HepG2 (cell line): Measurements from ENCODE around the gene NUDT6. TPM values are rescaled to one million over a fixed set of nuclear protein-coding genes. Genes with fewer than 3 reads are reported as not detected.

Experiments
- ARHGAP35 ChIP-seq: sonication (generic); formaldehyde crosslinking; IDR thresholded peaks from 2 replicates; pipeline ENCODE4 v1.9.0; 2022; ENCODE audit warnings: mild to moderate bottlenecking, inconsistent platforms, moderate library complexity, missing genetic modification reagents, borderline replicate concordance
- BORCS8-MEF2B ChIP-seq: sonication (generic); formaldehyde crosslinking; IDR thresholded peaks from 2 replicates; pipeline ENCODE4 v1.8.0; 2022; ENCODE audit warnings: mild to moderate bottlenecking, missing genetic modification reagents
- CENPT ChIP-seq: sonication (generic); formaldehyde crosslinking; IDR thresholded peaks from 2 replicates; pipeline ENCODE4 v1.8.0; 2022; ENCODE audit warnings: low read depth, mild to moderate bottlenecking, moderate library complexity, missing genetic modification reagents
- EP300 ChIP-seq, 3 experiments: sonication (generic) in 1 of 3; formaldehyde crosslinking in 1 of 3; IDR thresholded peaks; 2 replicates each; pipeline versions ENCODE4 v1.5.1 to v1.6.1; 2011 to 2020; ENCODE audit warnings: low read depth in 2 of 3, low read length in 2 of 3, borderline replicate concordance in 1 of 3, improper control_type of control experiment in 1 of 3, mild to moderate bottlenecking in 1 of 3, missing genetic modification reagents in 1 of 3, moderate library complexity in 1 of 3
- FLYWCH1 ChIP-seq: sonication (generic); formaldehyde crosslinking; IDR thresholded peaks from 2 replicates; pipeline ENCODE4 v1.8.1; 2023; ENCODE audit warnings: mild to moderate bottlenecking, missing genetic modification reagents
- FOSL2 ChIP-seq: sonication (generic); formaldehyde crosslinking; IDR thresholded peaks from 2 replicates; pipeline ENCODE4 v1.4.0; 2020; ENCODE audit warnings: missing genetic modification reagents
- FOXJ3 ChIP-seq: sonication (generic); formaldehyde crosslinking; IDR thresholded peaks from 2 replicates; pipeline ENCODE4 v1.4.0; 2020; ENCODE audit warnings: missing genetic modification reagents, mild to moderate bottlenecking, borderline replicate concordance
- GMEB1 ChIP-seq: sonication (generic); formaldehyde crosslinking; IDR thresholded peaks from 2 replicates; pipeline ENCODE4 v1.5.1; 2020; ENCODE audit warnings: missing genetic modification reagents, mild to moderate bottlenecking, borderline replicate concordance
- HHEX ChIP-seq: IDR thresholded peaks from 2 replicates; pipeline ENCODE4 v1.6.1; 2016; ENCODE audit warnings: control low read depth
- MBNL3 ChIP-seq: fragments of 250-450 bp; sonication (Bioruptor Pico); conservative IDR thresholded peaks from 2 replicates; pipeline ENCODE4 v1.8.0; 2022; ENCODE audit warnings: mild to moderate bottlenecking, inconsistent platforms
- PHF5A ChIP-seq: IDR thresholded peaks from one replicate; pipeline ENCODE4 v1.6.1; 2018; ENCODE audit warnings: low read depth, missing genetic modification reagents; ENCODE audit not compliant: unreplicated experiment
- RAD51 ChIP-seq: fragments of 450-650 bp; IDR thresholded peaks from 2 replicates; pipeline ENCODE4 v1.6.1; 2016; ENCODE audit warnings: borderline replicate concordance
- RNF2 ChIP-seq: fragments of 450-650 bp; conservative IDR thresholded peaks from 2 replicates; pipeline ENCODE4 v1.6.1; 2016; ENCODE audit warnings: low read depth
- TCF12 ChIP-seq, 2 experiments: fragments of 450-650 bp in 1 of 2; sonication (generic) in 1 of 2; formaldehyde crosslinking in 1 of 2; IDR thresholded peaks; 2 replicates each; pipeline versions ENCODE4 v1.6.1 to v1.8.0; 2017 to 2022; ENCODE audit warnings: antibody characterized with exemption in 1 of 2, mild to moderate bottlenecking in 1 of 2, missing genetic modification reagents in 1 of 2, moderate library complexity in 1 of 2
- TEF ChIP-seq: sonication (generic); formaldehyde crosslinking; IDR thresholded peaks from 2 replicates; pipeline ENCODE4 v1.5.0; 2020; ENCODE audit warnings: missing genetic modification reagents
- TFDP2 ChIP-seq: sonication (generic); formaldehyde crosslinking; IDR thresholded peaks from 2 replicates; pipeline ENCODE4 v1.4.0; 2020; ENCODE audit warnings: missing genetic modification reagents
- THAP11 ChIP-seq: IDR thresholded peaks from 2 replicates; pipeline ENCODE4 v1.6.1; 2016; ENCODE audit warnings: missing biosample characterization, missing genetic modification reagents
- TRIM24 ChIP-seq: sonication (generic); formaldehyde crosslinking; IDR thresholded peaks from 2 replicates; pipeline ENCODE4 v1.8.0; 2022; ENCODE audit warnings: mild to moderate bottlenecking, missing genetic modification reagents
- YEATS2 ChIP-seq: sonication (generic); formaldehyde crosslinking; IDR thresholded peaks from 2 replicates; pipeline ENCODE4 v1.4.0; 2020; ENCODE audit warnings: missing genetic modification reagents, borderline replicate concordance
- ZNF160 ChIP-seq: sonication (generic); formaldehyde crosslinking; IDR thresholded peaks from 2 replicates; pipeline ENCODE4 v1.8.0; 2022; ENCODE audit warnings: mild to moderate bottlenecking, inconsistent platforms, missing genetic modification reagents
- ZNF224 ChIP-seq: sonication (generic); formaldehyde crosslinking; IDR thresholded peaks from 2 replicates; pipeline ENCODE4 v1.5.0; 2020; ENCODE audit warnings: mild to moderate bottlenecking, missing genetic modification reagents
- ZNF33B ChIP-seq: sonication (generic); formaldehyde crosslinking; IDR thresholded peaks from 2 replicates; pipeline ENCODE4 v1.5.1; 2020; ENCODE audit warnings: mild to moderate bottlenecking, missing genetic modification reagents
- ZNF510 ChIP-seq: sonication (generic); formaldehyde crosslinking; IDR thresholded peaks from 2 replicates; pipeline ENCODE4 v1.4.0; 2020; ENCODE audit warnings: low read depth, mild to moderate bottlenecking, missing genetic modification reagents
- ZNF605 ChIP-seq: sonication (generic); formaldehyde crosslinking; IDR thresholded peaks from 2 replicates; pipeline ENCODE4 v1.8.0; 2022; ENCODE audit warnings: mild to moderate bottlenecking, missing genetic modification reagents
- ZNF678 ChIP-seq: sonication (generic); formaldehyde crosslinking; IDR thresholded peaks from 2 replicates; pipeline ENCODE4 v1.4.0; 2020; ENCODE audit warnings: mild to moderate bottlenecking, missing genetic modification reagents
- ZNF776 ChIP-seq: sonication (generic); formaldehyde crosslinking; IDR thresholded peaks from 2 replicates; pipeline ENCODE4 v1.4.0; 2020; ENCODE audit warnings: mild to moderate bottlenecking, missing genetic modification reagents
- ZNF781 ChIP-seq: sonication (generic); formaldehyde crosslinking; IDR thresholded peaks from 2 replicates; pipeline ENCODE4 v1.5.1; 2020; ENCODE audit warnings: borderline replicate concordance, mild to moderate bottlenecking, missing genetic modification reagents; ENCODE audit errors: not compliant biosample characterization
- polyA plus RNA-seq, 8 experiments: library from polyadenylated mRNA; depleted of rRNA in 3 of 8; stranded (reverse) in 7 of 8; unstranded in 1 of 8; fragments of >200 nt; fragmentation: Illumina TruSeq in 4 of 8; extraction: Trizol in 4 of 8; gene quantifications; 2 replicates each; pipeline versions ENCODE4 v1.2.1 to v1.2.3, GENCODE V29; 2011 to 2016; ENCODE audit warnings: low read depth in 4 of 8, missing spikeins in 1 of 8, mixed read lengths in 1 of 8; ENCODE audit not compliant: insufficient read depth in 1 of 8
- total RNA-seq, 5 experiments: library from RNA; depleted of rRNA; stranded (reverse); fragments of >200 nt; fragmentation: Illumina TruSeq; extraction: Trizol; gene quantifications; 2 replicates each; pipeline ENCODE4 v1.2.3, GENCODE V29; 2016; ENCODE audit warnings: low read depth in 1 of 5

NUDT6 gene
- total and polyA plus RNA-seq, 2 of the 13 experiments (the other 11 are each of a cell fraction or from before 2014, with no cell fraction given), result 4.8 to 8.3 TPM

- no peak for TF ChIP-seq EP300 (IDR thresholded peaks at IDR 0.05; ENCODE audit: low read depth in 2 of 2, low read length in 2 of 2)
- no peak for TF ChIP-seq EP300 (CRISPR knock-in tag; IDR thresholded peaks at IDR 0.05; ENCODE audit: borderline replicate concordance)
- 0 out of 2 replicates have a peak, but pooled peaks have one; percentile 41 for TF ChIP-seq ZNF160 (CRISPR knock-in tag)
- no peak for TF ChIP-seq RNF2
- peak; percentile 79 for TF ChIP-seq ZNF605
- TF ChIP-seq RAD51, result no peak
- TF ChIP-seq HHEX (CRISPR knock-in tag), result no peak
- TF ChIP-seq BORCS8-MEF2B (CRISPR knock-in tag), result no peak
- no peak for TF ChIP-seq FLYWCH1 (CRISPR knock-in tag)
- no peak; the same call in 1 of the 2 replicates for TF ChIP-seq GMEB1
- peak; percentile 51 for TF ChIP-seq ZNF33B (CRISPR knock-in tag)
- peak; percentile 52; the same call in 1 of the 2 replicates for TF ChIP-seq ZNF224
- TF ChIP-seq MBNL3 (CRISPR knock-in tag), result no peak
- TF ChIP-seq THAP11 (CRISPR knock-in tag), result no peak
- peak; percentile 39 for TF ChIP-seq YEATS2 (CRISPR knock-in tag)
- no peak for TF ChIP-seq TRIM24 (CRISPR knock-in tag)
- 0 out of 2 replicates have a peak, but pooled peaks have one; percentile 58 for TF ChIP-seq CENPT
- TF ChIP-seq FOXJ3 (CRISPR knock-in tag), result no peak
- TF ChIP-seq TEF (CRISPR knock-in tag), result no peak
- TF ChIP-seq ZNF510, result no peak
- TF ChIP-seq ZNF678, result peak; percentile 64; the same call in 1 of the 2 replicates
- 0 out of 2 replicates have a peak, but pooled peaks have one; percentile 58 for TF ChIP-seq ARHGAP35
- no peak for TF ChIP-seq ZNF776 (CRISPR knock-in tag)
- peak; percentile 34 for TF ChIP-seq ZNF781 (CRISPR knock-in tag)
- TF ChIP-seq TCF12 (IDR thresholded peaks at IDR 0.05), result no peak
- TF ChIP-seq TCF12 (CRISPR knock-in tag; IDR thresholded peaks at IDR 0.05), result no peak
- no peak for TF ChIP-seq PHF5A
- peak; percentile 60 for TF ChIP-seq TFDP2
- TF ChIP-seq FOSL2 (CRISPR knock-in tag), result no peak
Observed at GRCh38 chr4:122921971-122922876, at the start of gene NUDT6 (continued).
